Neural progenitor cell (in vitro differentiated cells): ENCODE data around the gene OR4D11. TPM values are rescaled to one million over a fixed set of nuclear protein-coding genes. Genes with fewer than 3 reads are reported as not detected.
"Not testable (repeated sequence)": the region's sequence is repeated elsewhere in the genome, so short reads cannot be mapped to it uniquely, and the experiment has no call there.

Source experiments
- DNase-seq: peaks from one replicate; pipeline ENCODE4 v3.0.0-alpha.2; 2016; ENCODE audit warnings: low spot score
- H2AFZ ChIP-seq: fragments of 200-600 bp; sonication (generic); replicated peaks from 2 replicates; pipeline ENCODE4 v1.6.1; 2016; ENCODE audit warnings: antibody characterized with exemption
- H3F3A ChIP-seq: fragments of 200-600 bp; sonication (generic); 2 replicates; pipeline ENCODE4 v1.6.1; 2016; ENCODE audit warnings: antibody characterized with exemption, low read depth
- H3K27ac ChIP-seq: fragments of 200-600 bp; sonication (generic); 2 replicates; pipeline ENCODE4 v1.5.1; 2016; ENCODE audit warnings: mild to moderate bottlenecking
- H3K27me3 ChIP-seq: fragments of 200-600 bp; sonication (generic); 2 replicates; pipeline ENCODE4 v1.6.1; 2016; ENCODE audit warnings: mild to moderate bottlenecking, moderate library complexity
- H3K36me3 ChIP-seq: fragments of 200-600 bp; sonication (generic); 2 replicates; pipeline ENCODE4 v1.5.1; 2016
- H3K4me1 ChIP-seq: fragments of 200-600 bp; sonication (generic); 2 replicates; pipeline ENCODE4 v1.6.1; 2016; ENCODE audit warnings: mixed run types
- H3K4me2 ChIP-seq: fragments of 200-600 bp; sonication (generic); 2 replicates; pipeline ENCODE4 v1.6.1; 2016
- H3K4me3 ChIP-seq: fragments of 200-600 bp; sonication (generic); 2 replicates; pipeline ENCODE4 v1.5.1; 2016
- H3K79me2 ChIP-seq: fragments of 200-600 bp; sonication (generic); 2 replicates; pipeline ENCODE4 v1.6.1; 2016; ENCODE audit warnings: low read depth
- H3K9ac ChIP-seq: fragments of 200-600 bp; sonication (generic); 2 replicates; pipeline ENCODE4 v1.6.1; 2016
- H3K9me3 ChIP-seq: fragments of 200-600 bp; sonication (generic); 2 replicates; pipeline ENCODE4 v1.5.1; 2016; ENCODE audit warnings: low read depth
- H4K20me1 ChIP-seq: fragments of 200-600 bp; sonication (generic); 2 replicates; pipeline ENCODE4 v1.6.1; 2016; ENCODE audit warnings: low read depth
- H3K27ac Mint-ChIP-seq: 3 replicates; pipeline ENCODE4 v1.8.0; 2021; ENCODE audit warnings: mixed read lengths
- H3K27me3 Mint-ChIP-seq: 2 replicates; pipeline ENCODE4 v1.8.0; 2022; ENCODE audit warnings: low read depth, mild to moderate bottlenecking, inconsistent platforms, moderate library complexity, mixed read lengths; ENCODE audit not compliant: insufficient read depth
- H3K36me3 Mint-ChIP-seq: 3 replicates; pipeline ENCODE4 v1.8.0; 2021; ENCODE audit warnings: mixed read lengths
- H3K4me1 Mint-ChIP-seq: 3 replicates; pipeline ENCODE4 v1.8.0; 2021; ENCODE audit warnings: mixed read lengths
- H3K4me3 Mint-ChIP-seq: 3 replicates; pipeline ENCODE4 v1.8.0; 2021; ENCODE audit warnings: mild to moderate bottlenecking, moderate library complexity, mixed read lengths
- H3K9me3 Mint-ChIP-seq: 3 replicates; pipeline ENCODE4 v1.8.0; 2020; ENCODE audit warnings: mixed read lengths
- EZH2 ChIP-seq: fragments of 200-600 bp; sonication (generic); IDR thresholded peaks from 2 replicates; pipeline ENCODE4 v1.6.1; 2017; ENCODE audit warnings: antibody characterized with exemption, mild to moderate bottlenecking, moderate library complexity
- EZH2phosphoT487 ChIP-seq: fragments of 200-600 bp; sonication (generic); IDR thresholded peaks from 2 replicates; pipeline ENCODE4 v1.6.1; 2017; ENCODE audit warnings: antibody characterized with exemption
- total RNA-seq: library from RNA; depleted of rRNA; stranded (reverse); fragments of >200 nt; gene quantifications from 2 replicates; pipeline ENCODE4 v1.2.3, GENCODE V29; 2015; ENCODE audit warnings: low replicate concordance
- TF ChIP-seq, protein P1 (sequence below): fragments of 200-600 bp; sonication (generic); IDR thresholded peaks from 2 replicates; pipeline ENCODE4 v1.5.1; 2017; ENCODE audit warnings: antibody characterized with exemption, mild to moderate bottlenecking

Gene OR4D11
- total RNA-seq, 1 donor from 2014 or later = not detected

- Histone ChIP-seq H3F3A (peaks cover 5% of the 10 kb centered on the region), H3K9ac (no peak overlapping the region), H3K4me3 (no peak overlapping the region), H3K4me2 (no peak overlapping the region), H3K27ac (no peak overlapping the region), H3K36me3 (no peaks in the 10 kb centered on the region), H4K20me1 (no peaks in the 10 kb centered on the region), H3K79me2 (no peaks in the 10 kb centered on the region), H3K4me1 (peaks cover 12% of the 10 kb centered on the region), H3K9me3 (no peaks in the 10 kb centered on the region), H2AFZ (peak overlapping the region; percentile 79), H3K27me3 (no peaks in the 10 kb centered on the region)
- Mint-ChIP-seq H3K27ac (no peak overlapping the region), H3K27me3 (peaks cover 6% of the 10 kb centered on the region), H3K9me3 (peaks cover 10% of the 10 kb centered on the region), H3K4me1 (peaks cover 25% of the 10 kb centered on the region), H3K36me3 (peaks cover 7% of the 10 kb centered on the region), H3K4me3 (no peak overlapping the region)
- TF ChIP-seq, protein P1, sequence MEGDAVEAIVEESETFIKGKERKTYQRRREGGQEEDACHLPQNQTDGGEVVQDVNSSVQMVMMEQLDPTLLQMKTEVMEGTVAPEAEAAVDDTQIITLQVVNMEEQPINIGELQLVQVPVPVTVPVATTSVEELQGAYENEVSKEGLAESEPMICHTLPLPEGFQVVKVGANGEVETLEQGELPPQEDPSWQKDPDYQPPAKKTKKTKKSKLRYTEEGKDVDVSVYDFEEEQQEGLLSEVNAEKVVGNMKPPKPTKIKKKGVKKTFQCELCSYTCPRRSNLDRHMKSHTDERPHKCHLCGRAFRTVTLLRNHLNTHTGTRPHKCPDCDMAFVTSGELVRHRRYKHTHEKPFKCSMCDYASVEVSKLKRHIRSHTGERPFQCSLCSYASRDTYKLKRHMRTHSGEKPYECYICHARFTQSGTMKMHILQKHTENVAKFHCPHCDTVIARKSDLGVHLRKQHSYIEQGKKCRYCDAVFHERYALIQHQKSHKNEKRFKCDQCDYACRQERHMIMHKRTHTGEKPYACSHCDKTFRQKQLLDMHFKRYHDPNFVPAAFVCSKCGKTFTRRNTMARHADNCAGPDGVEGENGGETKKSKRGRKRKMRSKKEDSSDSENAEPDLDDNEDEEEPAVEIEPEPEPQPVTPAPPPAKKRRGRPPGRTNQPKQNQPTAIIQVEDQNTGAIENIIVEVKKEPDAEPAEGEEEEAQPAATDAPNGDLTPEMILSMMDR = no peak
- no peak for DNase-seq
Observed at GRCh38 chr11:59534676-59535075, 31.3 kb downstream of the OR4D11 start.

GRCh38 chr11:59542142-59542810 is 38.9 kb downstream of the OR4D11 start:
- Mint-ChIP-seq H3K27ac (no peak overlapping the region), H3K27me3 (peaks cover 4% of the 10 kb centered on the region), H3K9me3 (no peaks in the 10 kb centered on the region), H3K4me3 (peak overlapping the region; percentile 4), H3K4me1 (peaks cover 7% of the 10 kb centered on the region), H3K36me3 (no peaks in the 10 kb centered on the region)
- Histone ChIP-seq H3K4me1 (no peaks in the 10 kb centered on the region), H3K9me3 (no peaks in the 10 kb centered on the region), H3K27me3 (no peaks in the 10 kb centered on the region), H4K20me1 (no peaks in the 10 kb centered on the region), H2AFZ (no peak overlapping the region), H3K79me2 (no peaks in the 10 kb centered on the region), H3K4me3 (no peak overlapping the region), H3K9ac (no peak overlapping the region), H3K4me2 (no peak overlapping the region), H3K27ac (no peak overlapping the region), H3F3A (peaks cover 5% of the 10 kb centered on the region), H3K36me3 (no peaks in the 10 kb centered on the region)
- no peak for TF ChIP-seq EZH2phosphoT487
- no peak for TF ChIP-seq EZH2
- no peak for DNase-seq

GRCh38 chr11:59543713-59544112 is 40.3 kb downstream of the OR4D11 start:
- not testable (repeated sequence) for H3K27me3 ChIP-seq, H3K27ac ChIP-seq, H3K9me3 Mint-ChIP-seq, DNase-seq, H3K4me3 Mint-ChIP-seq, H4K20me1 ChIP-seq, H2AFZ ChIP-seq, H3K36me3 Mint-ChIP-seq, H3K9ac ChIP-seq, H3K27ac Mint-ChIP-seq, H3K79me2 ChIP-seq, H3K4me2 ChIP-seq, H3K4me3 ChIP-seq, H3K36me3 ChIP-seq, H3K27me3 Mint-ChIP-seq, H3K9me3 ChIP-seq, H3K4me1 Mint-ChIP-seq
- peaks cover 12% of the 10 kb centered on the region for H3K4me1 ChIP-seq
- H3F3A ChIP-seq = peaks cover 11% of the 10 kb centered on the region

GRCh38 chr11:59544869-59545178 is 41.4 kb downstream of the OR4D11 start:
- peaks cover 19% of the 10 kb centered on the region for H3K4me1 ChIP-seq
- no peak overlapping the region for H3K27ac ChIP-seq
- Mint-ChIP-seq H3K4me3 (no peak overlapping the region), H3K9me3 (no peaks in the 10 kb centered on the region), H3K4me1 (peaks cover 16% of the 10 kb centered on the region), H3K27ac (no peak overlapping the region), H3K27me3 (peaks cover 5% of the 10 kb centered on the region), H3K36me3 (no peaks in the 10 kb centered on the region)
- no peak overlapping the region for H3K4me2 ChIP-seq
- H3K27me3 ChIP-seq = no peaks in the 10 kb centered on the region
- H3F3A ChIP-seq = peaks cover 22% of the 10 kb centered on the region
- TF ChIP-seq EZH2 = no peak
- H4K20me1 ChIP-seq = no peaks in the 10 kb centered on the region
- no peaks in the 10 kb centered on the region for H3K79me2 ChIP-seq
- no peak overlapping the region for H3K9ac ChIP-seq
- H2AFZ ChIP-seq = no peak overlapping the region
- no peak for DNase-seq
- H3K4me3 ChIP-seq = no peak overlapping the region
- no peaks in the 10 kb centered on the region for H3K9me3 ChIP-seq
- no peaks in the 10 kb centered on the region for H3K36me3 ChIP-seq
